Fibroblast of villous mesenchyme (primary cell): ENCODE results near the gene TMEM208. TPM values are rescaled to one million over a fixed set of nuclear protein-coding genes. Genes with fewer than 3 reads are reported as not detected.

Experiments
- DNase-seq: peaks from one replicate; pipeline ENCODE4 v3.0.0-alpha.2; 2010; ENCODE audit warnings: low read depth
- H3K4me3 ChIP-seq: 2 replicates; pipeline ENCODE4 v1.5.1; 2011; ENCODE audit warnings: low read depth, mild to moderate bottlenecking, low read length
- total RNA-seq: library from RNA; depleted of rRNA; stranded (reverse); fragments of >200 nt; gene quantifications from 2 replicates; pipeline ENCODE4 v1.2.3, GENCODE V29; 2012
- TF ChIP-seq, protein P1 (sequence below): IDR thresholded peaks from 2 replicates; pipeline ENCODE4 v1.5.1; 2012; ENCODE audit warnings: low read depth, mild to moderate bottlenecking, low read length; ENCODE audit not compliant: insufficient read depth

The TMEM208 gene
- total RNA-seq, 1 donor, result 25.5 TPM

DNA sequence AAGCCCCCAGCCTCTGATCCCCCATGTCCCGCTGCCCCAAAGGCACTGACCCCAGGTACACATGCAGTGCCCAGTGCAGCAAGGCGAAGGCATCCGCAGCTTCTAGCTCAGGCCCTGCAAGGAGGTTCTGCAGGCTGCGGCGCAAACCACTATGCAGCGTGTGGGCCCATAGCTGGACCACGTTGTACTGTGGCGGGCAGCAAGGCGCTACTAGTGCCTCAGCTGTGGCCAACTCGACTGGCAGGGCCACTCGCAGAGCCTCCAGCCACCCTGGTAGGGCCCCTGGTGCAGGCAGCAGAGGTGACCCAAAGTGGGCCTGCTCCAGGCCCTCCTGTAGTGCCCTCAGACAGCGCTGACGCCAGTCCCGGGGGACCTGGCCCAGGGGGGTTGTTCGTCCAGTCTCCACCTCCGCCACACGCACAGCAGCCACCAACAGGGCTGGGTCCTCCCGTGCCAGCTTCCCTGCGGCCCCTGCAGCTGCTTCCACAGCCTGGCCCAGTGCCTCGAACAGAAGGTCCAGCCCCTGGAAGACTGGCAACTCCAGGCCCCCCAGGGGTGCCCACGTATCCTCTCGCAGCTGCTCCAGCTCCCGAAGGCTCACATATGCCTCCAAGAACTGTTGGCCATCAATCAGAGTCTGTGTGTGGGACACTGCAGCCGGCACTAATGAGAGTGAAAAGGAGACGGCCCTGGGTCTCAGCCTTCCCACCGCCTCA, 39.6 kb upstream of the TMEM208 start:
- no peak overlapping the region for H3K4me3 ChIP-seq
- DNase-seq, result no peak
- TF ChIP-seq, protein P1, sequence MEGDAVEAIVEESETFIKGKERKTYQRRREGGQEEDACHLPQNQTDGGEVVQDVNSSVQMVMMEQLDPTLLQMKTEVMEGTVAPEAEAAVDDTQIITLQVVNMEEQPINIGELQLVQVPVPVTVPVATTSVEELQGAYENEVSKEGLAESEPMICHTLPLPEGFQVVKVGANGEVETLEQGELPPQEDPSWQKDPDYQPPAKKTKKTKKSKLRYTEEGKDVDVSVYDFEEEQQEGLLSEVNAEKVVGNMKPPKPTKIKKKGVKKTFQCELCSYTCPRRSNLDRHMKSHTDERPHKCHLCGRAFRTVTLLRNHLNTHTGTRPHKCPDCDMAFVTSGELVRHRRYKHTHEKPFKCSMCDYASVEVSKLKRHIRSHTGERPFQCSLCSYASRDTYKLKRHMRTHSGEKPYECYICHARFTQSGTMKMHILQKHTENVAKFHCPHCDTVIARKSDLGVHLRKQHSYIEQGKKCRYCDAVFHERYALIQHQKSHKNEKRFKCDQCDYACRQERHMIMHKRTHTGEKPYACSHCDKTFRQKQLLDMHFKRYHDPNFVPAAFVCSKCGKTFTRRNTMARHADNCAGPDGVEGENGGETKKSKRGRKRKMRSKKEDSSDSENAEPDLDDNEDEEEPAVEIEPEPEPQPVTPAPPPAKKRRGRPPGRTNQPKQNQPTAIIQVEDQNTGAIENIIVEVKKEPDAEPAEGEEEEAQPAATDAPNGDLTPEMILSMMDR, result no peak

- TF ChIP-seq, protein P1, result no peak
- no peak overlapping the region for H3K4me3 ChIP-seq
- no peak for DNase-seq
Observed at GRCh38 chr16:67188323-67188722, 38.6 kb upstream of the TMEM208 start.

DNA sequence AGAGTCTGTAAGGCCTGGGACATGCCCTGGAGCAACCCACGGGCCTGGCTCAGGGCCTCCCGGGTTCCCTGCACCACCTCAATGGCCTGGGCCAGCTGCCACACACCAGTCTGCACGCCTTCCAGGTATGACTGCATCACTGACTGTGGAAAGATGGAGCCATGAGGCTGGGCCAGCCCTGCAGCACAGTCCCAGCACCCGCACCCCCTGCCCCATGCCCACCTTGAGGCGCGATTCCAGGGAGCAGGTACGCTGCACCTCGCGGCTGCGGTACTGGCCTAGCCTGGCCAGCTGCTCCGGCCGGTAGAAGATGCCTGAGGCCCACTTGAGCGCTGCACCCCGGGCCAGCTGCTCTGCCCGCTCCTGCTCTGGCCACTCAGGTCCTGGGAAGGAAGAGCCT, 38.1 kb upstream of the TMEM208 start:
- TF ChIP-seq, protein P1, result no peak
- DNase-seq, result no peak
- no peak overlapping the region for H3K4me3 ChIP-seq

DNA sequence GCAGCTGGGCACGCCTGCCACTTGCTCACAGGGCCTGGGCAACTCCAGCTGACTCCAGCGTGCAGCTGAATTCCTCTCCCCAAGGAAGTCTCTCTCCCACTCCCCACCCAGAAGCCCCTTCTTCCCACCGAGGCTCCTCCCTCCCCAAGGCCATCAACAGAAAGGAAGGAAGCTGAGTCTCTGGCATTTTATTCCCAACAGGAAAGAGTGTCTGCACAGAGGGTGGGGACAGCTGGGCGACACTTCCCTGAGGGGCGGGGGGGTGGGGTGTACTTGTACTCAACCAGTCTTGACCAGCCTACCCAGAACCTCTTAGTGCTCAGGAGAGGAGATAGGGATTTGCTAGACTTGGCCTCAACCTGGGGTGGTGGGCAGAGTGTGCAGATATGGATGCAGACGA, 36.9 kb upstream of the TMEM208 start, which contains the start of gene EXOC3L1:
TSS of gene EXOC3L1 (minus strand) at position 96 of the 400 bp plus-strand sequence. CDS start 460 bp downstream, outside the sequence.
- no peak for DNase-seq
- H3K4me3 ChIP-seq, result no peak within 1 kb of the TSS
- TF ChIP-seq, protein P1, result no peak

DNA sequence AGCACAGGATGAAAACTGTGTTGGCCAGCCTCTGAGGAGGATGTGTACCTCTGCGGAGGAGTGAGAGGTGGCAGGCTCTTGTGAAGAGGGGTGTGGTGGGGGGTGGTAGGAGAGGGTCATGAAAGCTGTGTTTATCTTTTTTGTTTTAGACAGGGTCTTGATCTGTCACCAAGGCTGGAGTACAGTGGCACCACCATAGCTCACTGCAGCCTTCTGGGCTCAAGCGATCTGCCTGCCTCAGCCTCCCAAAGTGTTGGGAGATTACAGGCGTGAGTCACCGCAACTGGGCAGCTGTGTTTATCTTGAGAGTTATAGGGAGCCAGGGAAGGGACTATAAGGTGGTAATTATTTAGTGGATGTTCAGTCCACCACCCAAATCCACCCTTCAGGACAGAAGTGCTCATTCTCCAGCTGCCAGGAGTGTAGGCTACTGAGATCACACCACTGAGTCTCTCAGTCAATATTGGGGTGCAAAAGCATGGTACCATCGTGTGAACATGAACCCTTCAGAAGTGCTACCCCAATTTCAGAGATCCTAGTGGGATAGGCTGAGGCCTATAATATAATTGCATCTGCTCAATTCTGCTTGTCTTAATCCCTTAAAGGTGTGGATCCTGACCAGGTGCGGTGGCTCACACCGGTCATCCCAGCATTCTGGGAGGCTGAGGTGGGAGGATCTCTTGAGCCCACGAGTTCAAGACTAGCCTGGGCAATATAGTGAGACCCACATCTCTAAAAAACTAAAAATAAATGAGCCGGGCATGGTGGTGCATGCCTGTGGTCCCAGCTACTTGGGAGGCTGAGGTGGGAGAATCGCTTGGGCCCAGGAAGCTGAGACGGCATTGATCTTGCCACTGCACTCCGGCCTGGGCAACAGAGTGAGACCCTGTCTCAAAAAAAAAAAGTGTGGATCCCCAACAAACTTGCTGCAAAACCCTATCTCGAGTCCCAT, 36.2 kb upstream of the TMEM208 start:
- H3K4me3 ChIP-seq, result no peak overlapping the region
- peak; percentile 77 for DNase-seq
- TF ChIP-seq, protein P1, result no peak

DNA sequence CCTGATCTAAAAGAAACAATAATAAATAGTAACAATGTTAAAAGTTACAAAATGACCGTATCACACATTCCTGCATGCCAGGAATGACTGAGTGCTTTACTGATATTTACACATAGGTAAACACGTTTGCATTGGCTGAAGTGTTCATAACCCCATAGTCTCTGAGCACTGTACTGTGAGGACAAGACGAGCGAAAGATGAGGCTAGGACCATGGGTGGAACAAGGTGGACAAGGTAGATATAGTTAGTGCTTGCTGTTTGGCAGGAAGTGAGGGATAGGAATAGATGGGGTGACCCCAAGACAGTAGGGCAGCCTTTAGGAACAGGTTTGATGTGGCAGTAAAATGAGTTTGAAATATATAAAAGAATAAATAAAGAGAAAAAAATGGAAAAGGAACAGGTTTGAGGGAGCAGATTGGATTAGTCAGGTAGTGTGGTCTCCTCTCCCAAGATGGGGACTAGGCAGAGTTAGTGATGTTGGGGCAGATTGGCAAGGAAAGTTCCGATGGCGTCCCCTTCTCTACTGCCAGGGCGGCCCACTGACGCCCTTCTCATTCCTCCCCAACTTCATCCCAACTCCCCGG, 35.4 kb upstream of the TMEM208 start:
- TF ChIP-seq, protein P1, result no peak
- peak overlapping the region; percentile 51 for H3K4me3 ChIP-seq
- no peak for DNase-seq
